Parathyroid adenoma (tissue), 2 donors: ENCODE results near the gene POLR1G.

Source experiments
- H2AFZ ChIP-seq: fragments of 300-600 bp; sonication (generic); one replicate; pipeline ENCODE4 v1.7.0; 2017; ENCODE audit warnings: antibody characterized with exemption, mild to moderate bottlenecking
- H3K27ac ChIP-seq: fragments of 300-600 bp; sonication (generic); one replicate; pipeline ENCODE4 v1.7.0; 2017
- H3K27me3 ChIP-seq: fragments of 300-600 bp; sonication (generic); one replicate; pipeline ENCODE4 v1.7.0; 2017; ENCODE audit warnings: low read length; ENCODE audit not compliant: control insufficient read depth, insufficient read depth
- H3K36me3 ChIP-seq: fragments of 300-600 bp; sonication (generic); one replicate; pipeline ENCODE4 v1.7.0; 2017; ENCODE audit warnings: low read length; ENCODE audit not compliant: control insufficient read depth, insufficient read depth
- H3K4me1 ChIP-seq: fragments of 300-600 bp; sonication (generic); one replicate; pipeline ENCODE4 v1.7.0; 2017; ENCODE audit warnings: control low read depth
- H3K4me2 ChIP-seq: fragments of 300-600 bp; sonication (generic); one replicate; pipeline ENCODE4 v1.7.0; 2017; ENCODE audit warnings: low read length
- H3K4me3 ChIP-seq: fragments of 300-600 bp; sonication (generic); one replicate; pipeline ENCODE4 v1.7.0; 2017; ENCODE audit warnings: low read depth, low read length
- H3K79me2 ChIP-seq: fragments of 300-600 bp; sonication (generic); one replicate; pipeline ENCODE4 v1.7.0; 2017; ENCODE audit warnings: control low read depth
- H3K9ac ChIP-seq: fragments of 300-600 bp; sonication (generic); one replicate; pipeline ENCODE4 v1.7.0; 2017; ENCODE audit warnings: mild to moderate bottlenecking
- H3K9me3 ChIP-seq: fragments of 300-600 bp; sonication (generic); one replicate; pipeline ENCODE4 v1.7.0; 2017; ENCODE audit warnings: low read length; ENCODE audit not compliant: control insufficient read depth
- TF ChIP-seq, protein P1 (sequence below): fragments of 300-600 bp; sonication (generic); IDR thresholded peaks from one replicate; pipeline ENCODE4 v1.7.0; 2017; ENCODE audit warnings: antibody characterized with exemption, mild to moderate bottlenecking
- donor health status: primary hyperparathyroidism.

The POLR1G gene

DNA sequence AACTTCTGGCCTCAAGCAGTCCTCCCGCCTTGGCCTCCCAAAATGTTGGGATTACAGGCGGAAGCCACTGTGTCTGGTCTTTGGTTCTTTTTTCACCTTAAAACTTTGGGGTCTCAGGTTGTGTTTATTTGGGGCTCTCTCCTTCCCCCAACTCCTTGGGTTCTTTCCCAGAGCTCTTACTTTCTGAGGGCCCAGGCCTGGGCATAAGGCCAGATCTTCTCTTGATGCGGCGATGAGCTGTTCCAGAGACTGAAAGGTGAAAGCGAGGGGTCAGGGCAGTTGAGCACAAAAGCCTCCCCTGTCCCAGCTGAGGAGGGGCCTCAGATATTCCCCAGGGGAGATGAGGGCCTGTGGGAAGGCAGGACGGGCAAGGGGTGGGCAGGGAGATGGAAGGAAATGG lies 7.1 kb downstream of the POLR1G start:
- no peaks in the 10 kb centered on the region for H3K36me3 ChIP-seq

DNA sequence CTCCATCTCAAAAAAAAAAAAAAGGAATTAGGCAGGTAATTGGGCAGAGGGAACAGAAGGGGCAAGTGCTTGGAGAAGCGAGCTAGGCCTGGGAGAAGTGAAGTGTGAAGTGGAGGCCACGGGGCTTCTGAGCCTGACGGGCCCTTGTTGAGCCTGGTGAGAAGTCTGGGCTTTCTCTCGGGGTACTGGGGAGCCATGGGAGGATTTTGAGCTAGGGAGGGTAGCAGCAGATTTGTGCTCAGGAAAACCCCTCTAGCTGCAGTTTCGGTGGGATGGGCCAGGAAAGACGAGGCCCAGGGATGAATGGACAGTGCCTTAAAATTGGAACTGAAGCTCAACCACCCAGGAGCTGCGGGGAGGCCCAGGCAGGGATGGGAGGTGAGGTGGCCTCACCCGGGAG lies 8.0 kb downstream of the POLR1G start:
- Histone ChIP-seq H3K4me2 (no peak overlapping the region), H3K9me3 (no peaks in the 10 kb centered on the region), H2AFZ (no peak overlapping the region), H3K9ac (no peak overlapping the region), H3K79me2 (no peaks in the 10 kb centered on the region), H3K27me3 (no peaks in the 10 kb centered on the region), H3K4me1 (no peaks in the 10 kb centered on the region), H3K27ac (no peak overlapping the region), H3K36me3 (no peaks in the 10 kb centered on the region), H3K4me3 (no peak overlapping the region)
- TF ChIP-seq, protein P1, sequence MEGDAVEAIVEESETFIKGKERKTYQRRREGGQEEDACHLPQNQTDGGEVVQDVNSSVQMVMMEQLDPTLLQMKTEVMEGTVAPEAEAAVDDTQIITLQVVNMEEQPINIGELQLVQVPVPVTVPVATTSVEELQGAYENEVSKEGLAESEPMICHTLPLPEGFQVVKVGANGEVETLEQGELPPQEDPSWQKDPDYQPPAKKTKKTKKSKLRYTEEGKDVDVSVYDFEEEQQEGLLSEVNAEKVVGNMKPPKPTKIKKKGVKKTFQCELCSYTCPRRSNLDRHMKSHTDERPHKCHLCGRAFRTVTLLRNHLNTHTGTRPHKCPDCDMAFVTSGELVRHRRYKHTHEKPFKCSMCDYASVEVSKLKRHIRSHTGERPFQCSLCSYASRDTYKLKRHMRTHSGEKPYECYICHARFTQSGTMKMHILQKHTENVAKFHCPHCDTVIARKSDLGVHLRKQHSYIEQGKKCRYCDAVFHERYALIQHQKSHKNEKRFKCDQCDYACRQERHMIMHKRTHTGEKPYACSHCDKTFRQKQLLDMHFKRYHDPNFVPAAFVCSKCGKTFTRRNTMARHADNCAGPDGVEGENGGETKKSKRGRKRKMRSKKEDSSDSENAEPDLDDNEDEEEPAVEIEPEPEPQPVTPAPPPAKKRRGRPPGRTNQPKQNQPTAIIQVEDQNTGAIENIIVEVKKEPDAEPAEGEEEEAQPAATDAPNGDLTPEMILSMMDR: no peak

More for the DNA sequence above, 7.1 kb downstream of the POLR1G start:
- H3K4me1 ChIP-seq: no peaks in the 10 kb centered on the region
- H3K4me2 ChIP-seq: no peak overlapping the region
- no peak overlapping the region for H3K27ac ChIP-seq
- no peak overlapping the region for H3K9ac ChIP-seq
- H3K9me3 ChIP-seq: no peaks in the 10 kb centered on the region
- no peak overlapping the region for H2AFZ ChIP-seq
- no peaks in the 10 kb centered on the region for H3K27me3 ChIP-seq
- H3K4me3 ChIP-seq: no peak overlapping the region
- TF ChIP-seq, protein P1: no peak
- H3K79me2 ChIP-seq: no peaks in the 10 kb centered on the region

DNA sequence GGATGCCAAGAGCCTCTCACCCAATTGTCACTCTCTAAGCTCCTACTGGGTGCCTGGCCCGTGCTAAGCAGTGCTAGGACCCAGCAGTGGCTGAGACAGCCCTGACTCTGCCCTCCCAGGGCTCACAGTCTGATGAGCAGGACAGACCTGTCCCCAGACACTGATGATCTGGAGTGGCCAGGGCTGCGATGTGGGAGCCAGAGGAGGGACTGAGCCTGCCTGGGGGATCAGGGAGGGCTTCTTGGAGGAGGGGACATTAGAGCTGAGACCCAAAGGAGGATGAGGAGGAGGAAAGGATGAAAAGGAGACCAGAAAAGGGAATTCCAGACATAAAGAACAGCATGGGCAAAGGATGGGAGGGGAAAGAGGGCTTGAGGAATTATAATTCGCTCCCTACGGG lies 10.7 kb downstream of the POLR1G start:
- H3K4me3 ChIP-seq: no peak overlapping the region
- no peaks in the 10 kb centered on the region for H3K4me1 ChIP-seq
- no peak overlapping the region for H3K27ac ChIP-seq
- TF ChIP-seq, protein P1: no peak
- H3K9ac ChIP-seq: no peak overlapping the region
- H3K36me3 ChIP-seq: no peaks in the 10 kb centered on the region
- H3K27me3 ChIP-seq: no peaks in the 10 kb centered on the region
- H3K79me2 ChIP-seq: no peaks in the 10 kb centered on the region
- no peaks in the 10 kb centered on the region for H3K9me3 ChIP-seq
- H3K4me2 ChIP-seq: no peak overlapping the region
- no peak overlapping the region for H2AFZ ChIP-seq

- Histone ChIP-seq H3K4me1 (no peaks in the 10 kb centered on the region), H3K9me3 (no peaks in the 10 kb centered on the region), H3K9ac (no peak overlapping the region), H2AFZ (no peak overlapping the region), H3K27me3 (no peaks in the 10 kb centered on the region), H3K4me3 (no peak overlapping the region), H3K36me3 (no peaks in the 10 kb centered on the region), H3K79me2 (no peaks in the 10 kb centered on the region), H3K27ac (no peak overlapping the region), H3K4me2 (no peak overlapping the region)
- TF ChIP-seq, protein P1: no peak
These were observed 12.4 kb downstream of the POLR1G start for GRCh38 chr19:45418802-45419201.

DNA sequence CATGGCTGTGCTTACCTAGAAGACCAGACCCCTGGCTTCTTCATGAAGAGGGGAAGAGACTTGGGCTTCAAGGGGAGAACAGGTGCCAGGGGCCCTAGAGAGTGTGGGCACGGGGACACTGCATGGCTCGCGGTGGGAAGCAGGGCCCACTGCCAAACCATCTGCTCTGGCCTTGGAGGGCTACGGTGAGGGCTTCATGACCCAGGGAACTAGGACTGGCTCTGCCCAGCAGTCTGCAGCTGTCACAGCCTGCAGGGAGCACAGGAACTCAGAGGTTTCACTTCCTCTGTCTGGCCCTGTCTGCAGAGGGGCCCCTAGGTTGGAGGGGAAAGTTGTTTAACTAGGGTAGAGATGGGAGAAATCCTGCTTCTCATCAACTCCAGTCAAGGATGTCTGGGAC lies 13.0 kb downstream of the POLR1G start:
- Histone ChIP-seq H3K27ac (no peak overlapping the region), H3K4me2 (no peak overlapping the region), H3K4me3 (no peak overlapping the region), H2AFZ (no peak overlapping the region), H3K9me3 (no peaks in the 10 kb centered on the region), H3K79me2 (no peaks in the 10 kb centered on the region), H3K9ac (no peak overlapping the region), H3K27me3 (no peaks in the 10 kb centered on the region), H3K4me1 (peaks cover 4% of the 10 kb centered on the region), H3K36me3 (no peaks in the 10 kb centered on the region)
- TF ChIP-seq, protein P1: no peak
